Fibroblast of lung (primary cell): Measurements from ENCODE around the gene ASPHD2.

ENCODE experiments used
- EZH2 ChIP-seq: IDR thresholded peaks from 2 replicates; pipeline ENCODE4 v1.5.1; 2012; ENCODE audit warnings: low read length, control low read depth, mild to moderate bottlenecking; ENCODE audit errors: missing control alignments
- TF ChIP-seq, protein P1 (sequence below), 2 donors: IDR thresholded peaks in 1 of 2; conservative IDR thresholded peaks in 1 of 2; 1 replicate in 1 of 2; 2 replicates in 1 of 2; pipeline ENCODE4 v1.5.1; 2011 to 2012; ENCODE audit warnings: low read length in 2 of 2, control low read depth in 1 of 2, inconsistent platforms in 1 of 2, low read depth in 1 of 2, mild to moderate bottlenecking in 1 of 2

DNA sequence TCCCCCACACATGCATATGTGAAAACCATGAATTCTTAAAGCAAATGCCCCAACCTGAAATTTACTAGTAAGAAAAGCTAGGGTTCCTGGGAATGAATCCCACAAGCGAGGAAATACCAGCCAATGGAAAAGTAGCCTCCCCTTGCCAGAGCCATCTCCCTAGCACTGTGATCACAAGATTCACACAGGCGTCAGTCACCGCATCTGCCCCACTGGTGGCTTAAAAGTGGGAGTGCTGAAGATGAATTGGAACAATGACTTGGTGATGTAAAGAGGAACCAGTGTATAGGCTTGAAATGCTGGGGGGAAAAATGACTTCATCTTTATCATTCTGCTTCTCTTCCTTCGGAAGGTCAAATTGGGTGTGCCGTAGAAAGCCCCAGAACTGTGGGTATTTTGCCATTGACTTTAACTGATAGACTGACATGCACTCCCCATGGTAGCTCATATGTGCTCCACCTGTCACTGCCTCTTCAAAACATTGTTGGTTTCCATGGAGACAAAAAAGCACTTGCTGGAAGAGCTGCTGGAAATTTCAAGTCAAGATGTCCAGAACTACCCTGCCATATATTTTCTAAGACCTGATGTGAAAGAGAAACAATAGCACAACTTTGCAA, 19.2 kb upstream of the ASPHD2 start:
- TF ChIP-seq, protein P1, sequence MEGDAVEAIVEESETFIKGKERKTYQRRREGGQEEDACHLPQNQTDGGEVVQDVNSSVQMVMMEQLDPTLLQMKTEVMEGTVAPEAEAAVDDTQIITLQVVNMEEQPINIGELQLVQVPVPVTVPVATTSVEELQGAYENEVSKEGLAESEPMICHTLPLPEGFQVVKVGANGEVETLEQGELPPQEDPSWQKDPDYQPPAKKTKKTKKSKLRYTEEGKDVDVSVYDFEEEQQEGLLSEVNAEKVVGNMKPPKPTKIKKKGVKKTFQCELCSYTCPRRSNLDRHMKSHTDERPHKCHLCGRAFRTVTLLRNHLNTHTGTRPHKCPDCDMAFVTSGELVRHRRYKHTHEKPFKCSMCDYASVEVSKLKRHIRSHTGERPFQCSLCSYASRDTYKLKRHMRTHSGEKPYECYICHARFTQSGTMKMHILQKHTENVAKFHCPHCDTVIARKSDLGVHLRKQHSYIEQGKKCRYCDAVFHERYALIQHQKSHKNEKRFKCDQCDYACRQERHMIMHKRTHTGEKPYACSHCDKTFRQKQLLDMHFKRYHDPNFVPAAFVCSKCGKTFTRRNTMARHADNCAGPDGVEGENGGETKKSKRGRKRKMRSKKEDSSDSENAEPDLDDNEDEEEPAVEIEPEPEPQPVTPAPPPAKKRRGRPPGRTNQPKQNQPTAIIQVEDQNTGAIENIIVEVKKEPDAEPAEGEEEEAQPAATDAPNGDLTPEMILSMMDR (conservative IDR thresholded peaks at IDR 0.05 in 1 of 2, IDR thresholded peaks at IDR 0.05 in 1 of 2; ENCODE audit: low read depth in 1 of 2, low read length in 2 of 2): no peak
- no peak for TF ChIP-seq EZH2
